GM19328 (cell line): ENCODE measurements around the gene LDLR.
"Not testable (repeated sequence)": the region's sequence is repeated elsewhere in the genome, so short reads cannot be mapped to it uniquely, and the experiment has no call there.

Source experiments
- ATAC-seq: cut with Tn5 transposase; IDR thresholded peaks from one replicate; pipeline ENCODE4 v1.9.1; 2021; ENCODE audit warnings: mild to moderate bottlenecking, moderate library complexity; ENCODE audit not compliant: unreplicated experiment

LDLR gene

DNA sequence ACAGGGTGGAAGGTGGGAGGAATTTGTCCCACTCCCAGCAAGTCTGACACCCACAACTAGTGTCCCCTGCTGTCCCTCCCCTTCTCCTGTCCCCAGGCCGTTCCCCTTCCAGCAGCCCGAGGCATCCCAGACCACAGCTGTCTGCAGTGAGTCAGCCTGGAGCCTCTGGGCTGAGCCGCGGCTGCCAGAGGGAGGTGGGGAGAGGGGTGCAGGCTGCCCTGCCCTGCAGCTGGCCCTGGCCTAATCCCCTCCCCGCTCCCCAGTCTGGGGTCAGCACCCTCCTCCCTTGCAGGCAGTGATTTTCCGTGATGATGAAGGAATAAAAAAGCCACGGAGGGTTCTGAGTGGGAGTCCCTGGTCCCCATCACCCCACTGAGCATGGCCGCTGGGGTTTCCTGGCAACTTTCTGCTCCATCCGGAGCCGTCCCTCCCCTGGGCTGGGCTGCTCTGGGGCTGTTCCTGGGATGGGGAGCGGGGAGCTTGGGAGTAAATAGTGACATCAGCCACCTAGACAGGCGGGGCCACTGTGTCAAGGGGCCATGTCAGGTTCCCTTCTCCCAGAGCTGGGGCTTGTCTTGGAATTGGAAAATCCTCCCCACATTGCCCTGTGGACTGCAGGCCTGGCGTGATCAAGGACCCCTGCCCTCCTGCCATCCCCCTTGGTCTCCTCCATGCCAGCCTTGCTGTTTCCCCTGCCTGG lies 49.5 kb downstream of the LDLR start:
- no peak for ATAC-seq

- not testable (repeated sequence) for ATAC-seq
These were observed 50.8 kb downstream of the LDLR start for GRCh38 chr19:11140023-11140538.

DNA sequence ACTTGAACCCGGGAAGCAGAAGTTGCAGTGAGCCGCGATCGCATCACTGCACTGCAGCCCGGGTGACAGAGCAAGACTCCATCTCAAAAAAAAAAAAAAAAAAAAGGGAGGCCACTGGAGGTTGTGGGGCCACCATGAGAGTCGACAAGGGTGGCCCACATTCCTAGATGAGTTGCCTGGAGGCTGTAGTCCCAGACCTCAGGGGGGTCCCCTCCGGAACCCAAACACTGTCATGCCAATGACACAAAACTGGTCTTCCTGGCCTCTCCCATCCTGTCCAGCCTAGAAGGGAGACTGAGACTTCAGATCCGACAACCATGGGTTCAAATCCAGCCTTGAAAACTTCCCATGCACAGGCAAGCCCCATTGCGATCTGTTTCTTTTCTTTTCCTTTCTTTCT lies 51.6 kb downstream of the LDLR start:
- ATAC-seq, result no peak

- ATAC-seq, result no peak
These were observed 52.8 kb downstream of the LDLR start for GRCh38 chr19:11141937-11142527.

DNA sequence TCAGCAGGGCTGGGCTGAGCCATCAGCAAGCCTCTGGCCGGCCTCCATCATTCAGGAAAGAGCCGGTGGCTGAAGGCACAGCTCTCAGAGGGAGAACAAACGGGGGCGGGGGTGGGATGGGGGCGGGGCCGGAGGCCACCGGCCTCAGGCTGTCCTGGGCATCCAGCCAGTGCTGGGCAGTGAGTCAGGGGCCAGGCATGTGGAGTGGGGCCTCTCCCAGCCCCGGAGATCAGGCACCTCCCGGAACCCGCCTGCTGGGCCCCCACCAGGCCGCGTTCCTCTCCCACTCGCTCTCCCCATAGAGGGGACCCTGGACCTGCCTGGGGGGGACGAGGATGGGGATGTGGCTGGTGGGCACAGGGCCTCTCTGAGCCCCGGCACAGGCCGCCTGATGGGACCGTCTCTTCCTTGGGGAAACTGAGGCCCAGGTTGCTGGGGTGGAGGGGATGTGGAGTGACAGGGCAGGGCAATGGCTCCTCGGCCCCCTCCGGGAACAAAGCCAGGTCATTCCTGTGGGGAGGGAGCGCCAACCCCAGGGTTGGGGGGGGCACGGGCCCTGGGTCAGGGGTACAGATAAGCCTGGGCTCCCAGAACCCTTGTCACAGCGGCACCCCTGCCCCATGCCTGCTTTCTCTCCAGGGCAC lies 53.4 kb downstream of the LDLR start:
- no peak for ATAC-seq

GRCh38 chr19:11145536-11145924 lies 56.3 kb downstream of the LDLR start:
- no peak for ATAC-seq

- ATAC-seq, result no peak
These were observed 58.7 kb downstream of the LDLR start for GRCh38 chr19:11148001-11148400.

- ATAC-seq, result no peak
These were observed 61.9 kb downstream of the LDLR start for GRCh38 chr19:11151181-11151580.

DNA sequence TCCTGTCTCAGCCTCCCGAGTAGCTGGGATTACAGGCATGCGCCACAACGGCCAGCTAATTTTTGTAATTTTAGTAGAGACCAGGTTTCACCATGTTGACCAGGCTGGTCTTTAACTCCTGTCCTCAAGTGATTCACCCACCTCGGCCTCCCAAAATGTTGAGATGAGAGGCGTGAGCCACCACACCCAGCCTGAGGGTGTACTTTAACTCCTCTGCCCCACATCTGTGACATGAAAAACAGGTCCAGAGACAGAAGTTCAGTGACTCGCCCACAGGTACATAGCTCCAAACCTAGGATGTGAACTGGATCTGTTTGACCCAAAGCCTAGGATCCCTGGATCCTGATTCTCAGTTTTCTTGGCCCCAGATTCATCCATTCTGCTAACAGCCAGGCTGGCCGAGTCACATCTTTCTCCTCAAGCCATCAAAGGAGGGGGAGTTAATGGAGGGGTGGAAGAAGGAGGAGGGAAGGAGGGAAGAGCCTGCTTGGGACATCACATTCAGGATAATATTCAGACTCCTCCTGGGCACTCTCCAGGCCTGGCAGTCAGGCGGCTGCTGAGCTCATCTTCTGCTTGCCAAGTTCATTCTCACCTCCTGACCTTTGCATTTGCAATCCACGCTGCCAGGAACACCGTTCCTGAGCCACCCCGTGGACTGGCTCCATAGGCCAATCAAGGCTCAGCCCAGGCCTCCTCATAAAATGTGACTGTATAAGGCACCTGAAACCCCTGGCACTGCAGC lies 63.2 kb downstream of the LDLR start:
- ATAC-seq, result no peak

DNA sequence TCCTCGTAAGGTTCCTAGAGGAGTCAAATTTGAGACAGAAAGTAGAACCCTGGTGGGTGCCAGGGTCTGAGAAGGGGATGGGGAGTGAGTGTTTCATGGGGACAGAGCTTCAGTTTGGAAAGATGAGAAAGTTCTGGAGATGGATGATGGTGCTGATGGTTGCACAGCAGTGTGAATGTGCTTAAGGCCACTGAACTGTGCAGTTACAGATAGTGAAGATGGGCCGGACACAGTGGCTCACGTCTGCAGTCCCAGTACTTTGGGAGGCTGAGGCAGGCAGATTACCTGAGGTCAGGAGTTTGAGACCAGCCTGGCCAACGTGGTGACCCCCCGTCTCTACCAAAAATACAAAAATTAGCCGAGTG lies 65.4 kb downstream of the LDLR start:
- ATAC-seq, result no peak

GRCh38 chr19:11155373-11156120 lies 66.3 kb downstream of the LDLR start, which contains the start of gene SPC24:
TSS of gene SPC24 (minus strand) at chr19:11155782. CDS start at chr19:11155776, 6 bp downstream.
- peak; percentile 94 for ATAC-seq

DNA sequence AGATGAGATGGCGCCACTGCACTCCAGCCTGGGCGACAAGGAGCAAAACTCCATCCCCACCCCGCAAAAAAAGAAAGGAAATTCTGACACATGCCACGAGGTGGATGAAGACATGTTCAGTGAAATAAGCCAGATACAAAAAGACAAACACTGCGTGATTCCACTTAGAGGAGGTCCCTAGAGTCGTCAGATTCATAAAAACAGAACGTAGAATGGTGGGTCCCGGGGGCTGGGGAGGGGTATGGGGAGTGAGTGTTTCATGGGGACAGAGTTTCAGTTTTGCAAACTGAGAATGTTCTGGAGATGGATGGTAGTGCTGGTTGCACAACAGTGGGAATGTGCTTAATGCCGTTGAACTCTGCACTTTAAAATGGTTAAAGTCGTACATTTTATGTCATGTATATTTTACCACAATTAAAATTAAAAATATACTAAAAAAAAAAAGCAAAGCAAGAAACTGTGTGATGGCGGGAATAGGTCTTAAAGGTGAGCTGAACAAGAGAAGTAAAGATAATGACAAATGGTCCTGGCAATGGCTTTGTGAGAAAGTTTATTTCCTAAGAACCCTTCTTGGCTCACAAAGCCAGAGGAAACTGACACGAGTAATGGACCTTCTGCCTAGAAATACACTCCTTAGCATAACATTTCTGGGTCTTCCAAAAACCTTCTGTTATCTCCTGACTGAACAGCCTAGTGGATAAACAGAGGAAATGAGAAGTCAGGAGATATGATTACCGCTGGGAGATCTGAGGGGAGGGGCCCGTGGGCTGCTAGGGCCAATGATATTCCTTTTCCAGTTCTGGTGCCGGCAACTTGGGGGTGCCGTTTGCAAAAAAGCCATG lies 70.6 kb downstream of the LDLR start:
- no peak for ATAC-seq

DNA sequence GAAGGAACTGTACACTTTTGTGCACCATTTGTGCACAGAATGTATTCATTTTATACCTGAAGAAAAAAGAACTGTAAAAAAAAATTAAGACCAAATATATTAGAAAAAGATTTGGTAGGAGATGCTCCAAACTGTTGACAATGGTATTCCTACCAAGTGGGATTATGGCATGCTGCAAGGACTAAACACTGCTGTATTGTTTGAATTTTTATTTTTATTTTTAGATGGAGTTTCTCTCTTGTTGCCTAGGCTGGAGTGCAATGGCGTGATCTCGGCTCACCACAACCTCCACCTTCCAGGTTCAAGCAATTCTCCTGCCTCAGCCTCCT lies 71.1 kb downstream of the LDLR start:
- ATAC-seq, result not testable (repeated sequence)

DNA sequence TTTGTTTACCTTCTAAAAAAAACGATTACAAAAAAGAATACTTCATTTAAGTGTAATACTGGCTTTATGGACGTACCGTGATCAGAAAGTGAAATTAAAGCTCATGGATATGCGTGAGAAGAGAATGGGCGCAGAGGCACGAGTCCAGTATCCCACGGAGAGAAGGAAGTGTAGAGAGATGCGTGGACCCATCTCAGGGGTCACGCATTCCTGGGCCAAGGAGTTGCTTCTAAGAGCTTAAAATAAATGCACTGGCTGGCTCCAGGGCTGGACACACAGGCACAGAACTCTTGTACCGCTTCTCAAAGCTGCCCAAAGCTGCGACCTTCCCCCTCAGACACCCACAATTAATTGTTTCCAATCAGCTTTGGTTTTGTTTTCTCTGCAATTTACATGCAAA lies 75.0 kb downstream of the LDLR start:
- no peak for ATAC-seq

DNA sequence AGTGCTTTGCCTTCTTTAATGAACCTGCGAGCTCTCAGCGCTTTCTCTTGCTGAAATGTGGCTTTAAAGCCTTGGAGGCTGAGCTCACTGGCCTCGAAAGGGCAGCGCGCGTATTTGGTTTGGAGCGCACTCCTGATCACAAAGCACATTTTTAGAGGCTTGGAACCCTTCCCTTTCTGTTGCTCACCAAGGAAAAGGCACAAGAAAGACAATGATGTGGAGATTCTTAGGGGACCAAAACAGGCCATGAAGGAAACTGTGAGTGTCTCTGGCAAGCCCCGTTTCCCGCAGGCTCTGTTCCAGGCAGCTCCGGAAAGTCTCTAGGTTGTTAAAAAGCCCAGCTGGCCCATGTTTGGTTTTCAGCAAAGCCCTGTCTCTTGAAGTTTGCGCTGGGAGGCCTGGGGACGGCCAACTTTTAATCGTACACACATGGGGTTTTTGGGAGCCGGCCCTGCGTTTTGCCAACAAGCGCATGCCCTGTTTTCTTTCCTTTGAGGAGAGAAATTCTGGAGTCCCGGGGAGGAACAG lies 75.7 kb downstream of the LDLR start:
- no peak for ATAC-seq

DNA sequence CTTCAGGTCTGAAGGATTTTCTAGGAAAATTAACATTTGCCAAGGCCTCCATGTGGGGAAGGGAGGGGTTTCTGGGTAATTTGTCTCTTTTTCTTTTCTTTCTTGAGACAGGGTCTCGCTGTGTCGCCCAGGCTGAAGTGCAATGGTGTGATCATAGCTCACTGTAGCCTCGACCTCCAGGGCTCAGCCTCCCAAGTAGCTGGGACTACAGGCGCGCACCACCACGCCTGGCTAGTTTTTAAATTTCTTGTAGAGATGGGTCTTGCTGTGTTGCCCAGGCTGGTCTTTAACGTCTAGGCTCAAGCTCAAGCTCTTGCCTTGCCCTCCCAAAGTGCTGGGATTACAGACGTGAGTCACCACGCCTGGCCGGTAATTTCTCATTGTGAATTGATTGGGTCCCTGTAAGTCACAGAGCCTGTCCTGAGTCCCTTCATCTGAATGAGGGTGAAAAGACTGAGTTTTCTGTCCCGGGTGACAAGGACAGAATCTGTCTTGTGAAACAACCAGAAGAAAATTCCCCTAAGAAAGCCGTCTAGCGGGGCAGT lies 76.3 kb downstream of the LDLR start:
- no peak for ATAC-seq

DNA sequence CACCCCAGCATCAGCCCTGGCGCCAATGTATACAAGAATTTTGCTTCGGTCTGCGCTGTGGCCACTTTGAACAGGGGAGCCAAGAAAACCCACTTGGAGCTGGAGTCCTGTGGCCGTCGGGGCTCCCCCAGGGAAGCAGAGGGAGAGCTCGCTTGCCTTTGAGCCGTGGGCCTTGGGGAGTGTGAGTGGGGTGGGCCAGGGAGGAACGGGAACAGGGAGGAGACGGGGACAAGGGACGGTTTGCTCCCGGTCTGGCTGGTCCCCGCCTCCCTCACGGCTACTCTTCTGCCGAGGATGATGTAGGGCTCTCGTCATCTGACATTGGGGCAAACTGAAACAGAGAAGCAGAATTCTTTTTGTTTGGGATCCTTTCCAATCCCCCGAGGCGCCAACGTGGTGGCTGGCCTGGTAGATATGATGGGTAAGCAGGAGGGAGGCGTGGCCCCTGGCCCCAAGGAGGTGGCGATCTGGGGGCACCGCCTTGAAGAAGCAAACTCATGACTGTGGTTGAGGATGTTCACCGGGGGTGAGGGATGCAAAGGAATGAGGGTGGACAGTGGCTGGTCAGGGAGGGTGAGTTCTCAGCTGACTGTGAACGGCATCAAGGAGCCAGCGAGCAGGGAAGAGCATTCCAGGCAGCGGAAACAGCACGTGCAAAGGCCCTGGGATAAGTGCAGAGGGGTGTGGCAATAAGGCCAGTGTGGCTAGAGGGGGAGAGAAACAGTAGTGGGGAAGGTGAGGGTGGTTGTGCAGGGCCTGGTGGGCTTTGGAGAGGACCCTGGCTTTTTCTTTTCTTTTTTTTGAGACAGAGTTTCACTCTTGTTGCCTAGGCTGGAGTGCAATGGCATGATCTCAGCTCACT lies 77.2 kb downstream of the LDLR start:
- no peak for ATAC-seq

DNA sequence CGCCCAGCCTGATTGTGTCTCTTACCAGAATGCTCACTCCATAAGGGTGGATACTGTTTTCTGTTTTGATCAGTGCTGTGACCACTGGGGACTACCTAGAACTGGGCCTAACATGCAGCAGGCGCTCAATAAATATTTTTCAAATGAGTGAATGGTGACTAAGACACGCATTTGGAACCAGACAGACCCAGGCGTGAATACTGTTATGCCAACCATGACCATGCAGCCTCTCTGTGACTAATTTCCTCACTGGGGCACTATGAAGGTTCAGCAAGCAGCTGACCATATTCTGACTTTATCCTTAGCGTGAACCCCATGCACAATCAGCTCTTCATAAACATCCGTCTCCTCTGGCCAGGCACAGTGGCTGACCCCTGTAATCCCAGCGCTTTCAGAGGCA lies 79.3 kb downstream of the LDLR start:
- no peak for ATAC-seq
